MM.1S (cell line): ENCODE results near the gene EFEMP1.

Experiments
- DNase-seq: peaks from one replicate; pipeline ENCODE4 v3.0.0-alpha.2; 2015
- H2AFZ ChIP-seq: fragments of 300-600 bp; sonication (generic); 2 replicates; pipeline ENCODE4 v1.6.0; 2016; ENCODE audit warnings: antibody characterized with exemption, low read length
- H3F3A ChIP-seq: fragments of 300-600 bp; sonication (generic); 2 replicates; pipeline ENCODE4 v1.6.1; 2016; ENCODE audit warnings: mild to moderate bottlenecking, antibody characterized with exemption, low read length, moderate library complexity, mixed read lengths; ENCODE audit not compliant: insufficient read depth
- H3K27ac ChIP-seq: fragments of 300-600 bp; sonication (generic); 2 replicates; pipeline ENCODE4 v1.5.1; 2016; ENCODE audit warnings: mild to moderate bottlenecking, low read length
- H3K27me3 ChIP-seq: fragments of 300-600 bp; sonication (generic); replicated peaks from 2 replicates; pipeline ENCODE4 v1.6.0; 2016; ENCODE audit warnings: low read length; ENCODE audit not compliant: insufficient read depth
- H3K36me3 ChIP-seq: fragments of 300-600 bp; sonication (generic); replicated peaks from 2 replicates; pipeline ENCODE4 v1.6.1; 2016; ENCODE audit warnings: mild to moderate bottlenecking, low read length, mixed read lengths; ENCODE audit not compliant: insufficient read depth
- H3K4me1 ChIP-seq: fragments of 300-600 bp; sonication (generic); 2 replicates; pipeline ENCODE4 v1.6.1; 2016; ENCODE audit warnings: low read length, mixed read lengths
- H3K4me2 ChIP-seq: fragments of 300-600 bp; sonication (generic); 2 replicates; pipeline ENCODE4 v1.6.0; 2016; ENCODE audit warnings: low read depth, low read length
- H3K4me3 ChIP-seq: fragments of 300-600 bp; sonication (generic); 2 replicates; pipeline ENCODE4 v1.5.1; 2016; ENCODE audit warnings: low read length, mixed read lengths
- H3K79me2 ChIP-seq: fragments of 300-600 bp; sonication (generic); 2 replicates; pipeline ENCODE4 v1.6.1; 2016; ENCODE audit warnings: mixed run types, low read length, mixed read lengths
- H3K9ac ChIP-seq: fragments of 300-600 bp; sonication (generic); 2 replicates; pipeline ENCODE4 v1.6.1; 2016; ENCODE audit warnings: low read length, mixed read lengths
- H3K9me2 ChIP-seq: fragments of 300-600 bp; sonication (generic); replicated peaks from 2 replicates; pipeline ENCODE4 v1.6.1; 2016; ENCODE audit warnings: mild to moderate bottlenecking, low read length, mixed read lengths; ENCODE audit not compliant: insufficient read depth
- H3K9me3 ChIP-seq: fragments of 300-600 bp; sonication (generic); replicated peaks from 2 replicates; pipeline ENCODE4 v1.6.1; 2016; ENCODE audit warnings: mild to moderate bottlenecking, low read length, mixed read lengths; ENCODE audit not compliant: insufficient read depth
- H4K20me1 ChIP-seq: fragments of 300-600 bp; sonication (generic); 2 replicates; pipeline ENCODE4 v1.6.1; 2016; ENCODE audit warnings: mild to moderate bottlenecking, low read length, moderate library complexity, mixed read lengths; ENCODE audit not compliant: insufficient read depth
- EZH2 ChIP-seq: fragments of 300-600 bp; sonication (generic); optimal IDR thresholded peaks from 2 replicates; pipeline ENCODE3; 2017; ENCODE audit warnings: low read depth, mild to moderate bottlenecking, antibody characterized with exemption, low read length, mixed read lengths
- EZH2phosphoT487 ChIP-seq: fragments of 300-600 bp; sonication (generic); IDR thresholded peaks from 2 replicates; pipeline ENCODE4 v1.6.1; 2018; ENCODE audit warnings: antibody characterized with exemption, low read length
- TF ChIP-seq, protein P1 (sequence below): fragments of 300-600 bp; sonication (generic); IDR thresholded peaks from 2 replicates; pipeline ENCODE4 v1.5.1; 2016; ENCODE audit warnings: antibody characterized with exemption, low read length, mixed read lengths

EFEMP1 gene

DNA sequence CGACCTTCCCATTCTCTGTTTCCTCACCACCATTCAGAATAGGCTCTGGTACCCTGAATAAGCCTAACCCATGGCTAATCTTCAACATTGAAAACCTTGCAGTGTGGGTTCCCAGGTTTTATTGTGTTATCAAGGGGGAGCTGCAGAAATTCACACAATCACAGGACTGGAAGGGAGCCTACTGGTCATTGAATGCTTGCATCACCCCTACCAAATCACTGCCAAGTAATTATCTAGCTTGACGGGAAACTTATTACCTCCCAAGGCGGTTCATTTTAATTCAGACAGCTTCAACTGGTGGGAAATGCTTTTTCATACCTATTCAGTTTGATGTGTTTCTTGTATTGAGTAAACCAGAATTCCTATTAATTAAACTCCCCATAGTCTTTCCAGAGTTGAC lies 33.6 kb upstream of the EFEMP1 start:
- Histone ChIP-seq H3K4me1 (no peaks in the 10 kb centered on the region), H4K20me1 (no peaks in the 10 kb centered on the region), H3K27ac (no peak overlapping the region), H3K79me2 (no peaks in the 10 kb centered on the region), H3K9me3 (no peaks in the 10 kb centered on the region), H3K36me3 (no peaks in the 10 kb centered on the region), H3K27me3 (no peaks in the 10 kb centered on the region), H3F3A (no peaks in the 10 kb centered on the region), H3K9ac (no peak overlapping the region), H2AFZ (no peak overlapping the region), H3K9me2 (no peaks in the 10 kb centered on the region), H3K4me3 (no peak overlapping the region), H3K4me2 (no peak overlapping the region)
- TF ChIP-seq EZH2 (no peak), EZH2phosphoT487 (no peak)
- TF ChIP-seq, protein P1, sequence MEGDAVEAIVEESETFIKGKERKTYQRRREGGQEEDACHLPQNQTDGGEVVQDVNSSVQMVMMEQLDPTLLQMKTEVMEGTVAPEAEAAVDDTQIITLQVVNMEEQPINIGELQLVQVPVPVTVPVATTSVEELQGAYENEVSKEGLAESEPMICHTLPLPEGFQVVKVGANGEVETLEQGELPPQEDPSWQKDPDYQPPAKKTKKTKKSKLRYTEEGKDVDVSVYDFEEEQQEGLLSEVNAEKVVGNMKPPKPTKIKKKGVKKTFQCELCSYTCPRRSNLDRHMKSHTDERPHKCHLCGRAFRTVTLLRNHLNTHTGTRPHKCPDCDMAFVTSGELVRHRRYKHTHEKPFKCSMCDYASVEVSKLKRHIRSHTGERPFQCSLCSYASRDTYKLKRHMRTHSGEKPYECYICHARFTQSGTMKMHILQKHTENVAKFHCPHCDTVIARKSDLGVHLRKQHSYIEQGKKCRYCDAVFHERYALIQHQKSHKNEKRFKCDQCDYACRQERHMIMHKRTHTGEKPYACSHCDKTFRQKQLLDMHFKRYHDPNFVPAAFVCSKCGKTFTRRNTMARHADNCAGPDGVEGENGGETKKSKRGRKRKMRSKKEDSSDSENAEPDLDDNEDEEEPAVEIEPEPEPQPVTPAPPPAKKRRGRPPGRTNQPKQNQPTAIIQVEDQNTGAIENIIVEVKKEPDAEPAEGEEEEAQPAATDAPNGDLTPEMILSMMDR, result no peak
- DNase-seq, result no peak

DNA sequence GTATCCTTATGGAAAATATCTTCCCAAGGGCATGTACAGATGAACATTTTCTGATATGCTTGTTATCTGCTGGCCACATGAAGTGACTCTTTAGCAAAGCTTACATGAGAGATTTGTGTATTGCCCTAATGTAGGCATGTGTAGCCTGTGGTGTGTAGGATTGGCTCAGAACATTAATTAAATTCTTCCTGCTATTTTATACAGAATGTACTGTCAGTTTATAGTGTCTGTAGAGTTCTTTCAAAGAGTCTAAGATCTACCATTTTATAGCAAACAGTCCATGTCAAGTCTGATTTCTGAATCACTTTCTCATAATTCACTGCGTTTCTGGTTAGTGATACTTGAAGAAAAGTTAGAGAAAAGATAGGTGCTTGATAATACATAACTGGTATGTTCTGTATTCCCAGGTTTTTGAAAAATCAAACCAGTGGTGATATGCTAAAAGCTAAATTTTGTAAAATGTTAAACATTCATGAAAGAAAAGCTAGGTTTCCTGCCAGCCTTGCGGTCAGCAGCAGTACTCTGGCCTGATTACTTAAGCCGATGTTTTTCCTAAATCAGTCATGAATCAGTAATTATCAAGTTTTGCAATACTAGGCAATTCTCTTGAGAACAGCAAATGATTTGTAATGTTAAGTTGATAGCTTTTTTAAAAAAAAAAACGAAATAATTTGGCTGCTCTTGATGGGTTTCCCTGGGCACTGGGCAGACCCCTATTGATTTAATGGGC lies 30.9 kb upstream of the EFEMP1 start:
- no peak overlapping the region for H3K27ac ChIP-seq
- no peak overlapping the region for H3K4me3 ChIP-seq
- no peak for TF ChIP-seq EZH2
- TF ChIP-seq EZH2phosphoT487, result no peak
- TF ChIP-seq, protein P1, result no peak
- H3K27me3 ChIP-seq, result no peaks in the 10 kb centered on the region
- H3K4me2 ChIP-seq, result no peak overlapping the region
- no peaks in the 10 kb centered on the region for H3F3A ChIP-seq
- no peaks in the 10 kb centered on the region for H3K4me1 ChIP-seq
- DNase-seq, result no peak
- H4K20me1 ChIP-seq, result no peaks in the 10 kb centered on the region
- no peak overlapping the region for H3K9ac ChIP-seq
- H3K9me3 ChIP-seq, result no peaks in the 10 kb centered on the region
- H3K36me3 ChIP-seq, result no peaks in the 10 kb centered on the region
- no peak overlapping the region for H2AFZ ChIP-seq
- H3K79me2 ChIP-seq, result no peaks in the 10 kb centered on the region
- H3K9me2 ChIP-seq, result no peaks in the 10 kb centered on the region

DNA sequence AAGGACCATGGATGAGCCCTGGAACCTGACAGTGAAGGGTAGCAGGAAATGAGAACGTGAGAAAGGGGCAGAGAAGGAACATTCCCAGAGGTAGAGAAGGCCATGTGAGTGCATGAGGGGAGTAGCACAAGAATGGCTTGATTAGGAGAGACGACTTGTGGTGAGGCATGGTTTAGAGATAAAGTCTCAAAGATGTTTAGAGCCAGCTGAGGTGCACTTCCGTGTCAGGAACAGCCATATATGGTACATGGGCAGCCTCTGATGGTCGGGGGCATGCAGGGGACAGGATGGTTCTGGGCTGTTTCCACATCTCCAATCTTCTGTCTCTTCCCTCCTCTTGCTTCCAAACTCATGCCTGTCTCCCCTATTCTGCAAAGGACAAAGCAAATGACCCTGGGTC lies 28.8 kb upstream of the EFEMP1 start:
- TF ChIP-seq, protein P1, result no peak
- TF ChIP-seq EZH2phosphoT487, result no peak
- TF ChIP-seq EZH2, result no peak
- Histone ChIP-seq H3K27me3 (no peaks in the 10 kb centered on the region), H3F3A (no peaks in the 10 kb centered on the region), H4K20me1 (no peaks in the 10 kb centered on the region), H3K9ac (no peak overlapping the region), H3K4me3 (no peak overlapping the region), H3K27ac (no peak overlapping the region), H3K9me3 (no peaks in the 10 kb centered on the region), H3K36me3 (no peaks in the 10 kb centered on the region), H2AFZ (no peak overlapping the region), H3K4me2 (no peak overlapping the region), H3K79me2 (no peaks in the 10 kb centered on the region), H3K9me2 (no peaks in the 10 kb centered on the region), H3K4me1 (no peaks in the 10 kb centered on the region)
- no peak for DNase-seq
